Measurements from ENCODE around the gene ZBTB24.

GRCh38 chr6:109527989-109528388 is 45.0 kb upstream of the ZBTB24 start:
- TF ChIP-seq, protein P1, sequence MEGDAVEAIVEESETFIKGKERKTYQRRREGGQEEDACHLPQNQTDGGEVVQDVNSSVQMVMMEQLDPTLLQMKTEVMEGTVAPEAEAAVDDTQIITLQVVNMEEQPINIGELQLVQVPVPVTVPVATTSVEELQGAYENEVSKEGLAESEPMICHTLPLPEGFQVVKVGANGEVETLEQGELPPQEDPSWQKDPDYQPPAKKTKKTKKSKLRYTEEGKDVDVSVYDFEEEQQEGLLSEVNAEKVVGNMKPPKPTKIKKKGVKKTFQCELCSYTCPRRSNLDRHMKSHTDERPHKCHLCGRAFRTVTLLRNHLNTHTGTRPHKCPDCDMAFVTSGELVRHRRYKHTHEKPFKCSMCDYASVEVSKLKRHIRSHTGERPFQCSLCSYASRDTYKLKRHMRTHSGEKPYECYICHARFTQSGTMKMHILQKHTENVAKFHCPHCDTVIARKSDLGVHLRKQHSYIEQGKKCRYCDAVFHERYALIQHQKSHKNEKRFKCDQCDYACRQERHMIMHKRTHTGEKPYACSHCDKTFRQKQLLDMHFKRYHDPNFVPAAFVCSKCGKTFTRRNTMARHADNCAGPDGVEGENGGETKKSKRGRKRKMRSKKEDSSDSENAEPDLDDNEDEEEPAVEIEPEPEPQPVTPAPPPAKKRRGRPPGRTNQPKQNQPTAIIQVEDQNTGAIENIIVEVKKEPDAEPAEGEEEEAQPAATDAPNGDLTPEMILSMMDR (IDR thresholded peaks at IDR 0.05; ENCODE audit: borderline replicate concordance, extremely low read depth, low read length, poor library complexity, severe bottlenecking), result peak; percentile 50
- no peak for TF ChIP-seq EZH2 (IDR thresholded peaks at IDR 0.05; ENCODE audit: borderline replicate concordance, low read depth, low read length, severe bottlenecking)
